H9 (cell line): Measurements from ENCODE around the gene CAGE1. TPM values are rescaled to one million over a fixed set of nuclear protein-coding genes. Genes with fewer than 3 reads are reported as not detected.

Experiments used
- DNase-seq: peaks from one replicate; pipeline ENCODE4 v3.0.0-alpha.2; 2017
- H2AFZ ChIP-seq: one replicate; pipeline ENCODE4 v1.6.1; 2013; ENCODE audit warnings: mild to moderate bottlenecking, low read length, control low read depth, moderate library complexity
- H2AK5ac ChIP-seq: 2 replicates; pipeline ENCODE4 v1.6.1; 2013; ENCODE audit warnings: low read length, control low read depth, mixed read lengths; ENCODE audit not compliant: insufficient read length
- H2BK120ac ChIP-seq: one replicate; pipeline ENCODE4 v1.6.1; 2013; ENCODE audit warnings: low read depth, mild to moderate bottlenecking, low read length, control low read depth, inconsistent platforms; ENCODE audit not compliant: poor library complexity, severe bottlenecking
- H2BK12ac ChIP-seq: 2 replicates; pipeline ENCODE4 v1.6.1; 2013; ENCODE audit warnings: low read length, control low read depth, mixed read lengths, low read depth; ENCODE audit not compliant: insufficient read length
- H2BK15ac ChIP-seq: 2 replicates; pipeline ENCODE4 v1.6.1; 2013; ENCODE audit warnings: low read depth, low read length, control low read depth
- H2BK20ac ChIP-seq: one replicate; pipeline ENCODE4 v1.6.1; 2013; ENCODE audit warnings: low read depth, mild to moderate bottlenecking, low read length, control low read depth, inconsistent platforms; ENCODE audit not compliant: poor library complexity, severe bottlenecking
- H2BK5ac ChIP-seq: 2 replicates; pipeline ENCODE4 v1.6.1; 2013; ENCODE audit warnings: low read length, control low read depth, mixed read lengths; ENCODE audit not compliant: insufficient read length
- H3K14ac ChIP-seq: 2 replicates; pipeline ENCODE4 v1.6.1; 2013; ENCODE audit warnings: low read length, control low read depth; ENCODE audit not compliant: insufficient read depth
- H3K18ac ChIP-seq: 2 replicates; pipeline ENCODE4 v1.6.1; 2013; ENCODE audit warnings: low read depth, mild to moderate bottlenecking, mixed read lengths, low read length, control low read depth; ENCODE audit not compliant: insufficient read length
- H3K23ac ChIP-seq: 2 replicates; pipeline ENCODE4 v1.6.1; 2013; ENCODE audit warnings: low read length, control low read depth, mixed read lengths, low read depth; ENCODE audit not compliant: insufficient read length
- H3K23me2 ChIP-seq: 2 replicates; pipeline ENCODE4 v1.6.1; 2013; ENCODE audit warnings: low read depth, mild to moderate bottlenecking, mixed read lengths, low read length, control low read depth; ENCODE audit not compliant: insufficient read length, poor library complexity, severe bottlenecking
- H3K27ac ChIP-seq: 2 replicates; pipeline ENCODE4 v1.5.1; 2013; ENCODE audit warnings: low read length, control low read depth, mixed read lengths, low read depth; ENCODE audit not compliant: insufficient read length
- H3K27me3 ChIP-seq: 2 replicates; pipeline ENCODE4 v1.6.1; 2013; ENCODE audit warnings: low read length, control low read depth, inconsistent platforms; ENCODE audit not compliant: insufficient read depth
- H3K4ac ChIP-seq: 2 replicates; pipeline ENCODE4 v1.6.1; 2013; ENCODE audit warnings: low read depth, mild to moderate bottlenecking, control low read depth, inconsistent platforms, low read length, moderate library complexity
- H3K4me1 ChIP-seq: 2 replicates; pipeline ENCODE4 v1.6.1; 2013; ENCODE audit warnings: low read length, control low read depth, inconsistent platforms; ENCODE audit not compliant: insufficient read depth
- H3K4me2 ChIP-seq: 2 replicates; pipeline ENCODE4 v1.6.1; 2013; ENCODE audit warnings: low read length, control low read depth, mixed read lengths; ENCODE audit not compliant: insufficient read length, insufficient read depth
- H3K56ac ChIP-seq: 2 replicates; pipeline ENCODE4 v1.6.1; 2013; ENCODE audit warnings: low read depth, mild to moderate bottlenecking, mixed read lengths, low read length, control low read depth; ENCODE audit not compliant: insufficient read length
- H3K79me1 ChIP-seq: 2 replicates; pipeline ENCODE4 v1.6.1; 2013; ENCODE audit warnings: low read depth, mild to moderate bottlenecking, moderate library complexity, low read length, control low read depth, inconsistent platforms; ENCODE audit not compliant: insufficient read depth, poor library complexity, severe bottlenecking
- H3K79me2 ChIP-seq: 2 replicates; pipeline ENCODE4 v1.6.1; 2013; ENCODE audit warnings: low read length, control low read depth, inconsistent platforms; ENCODE audit not compliant: insufficient read depth
- H3K9ac ChIP-seq: 2 replicates; pipeline ENCODE4 v1.6.1; 2013; ENCODE audit warnings: low read length, control low read depth, mixed read lengths; ENCODE audit not compliant: insufficient read length; ENCODE audit errors: extremely low read depth
- H3K9me3 ChIP-seq: one replicate; pipeline ENCODE4 v1.6.1; 2013; ENCODE audit warnings: low read depth, low read length, inconsistent platforms; ENCODE audit not compliant: control insufficient read depth
- H3T11ph ChIP-seq: one replicate; pipeline ENCODE4 v1.6.1; 2013; ENCODE audit warnings: mild to moderate bottlenecking, low read length, control low read depth, inconsistent platforms
- H4K20me1 ChIP-seq: one replicate; pipeline ENCODE4 v1.6.1; 2013; ENCODE audit not compliant: control insufficient read depth, insufficient read length, insufficient read depth
- H4K5ac ChIP-seq: 2 replicates; pipeline ENCODE4 v1.6.1; 2013; ENCODE audit warnings: low read depth, mild to moderate bottlenecking, mixed read lengths, low read length, control low read depth; ENCODE audit not compliant: insufficient read length
- H4K8ac ChIP-seq: replicated peaks from 2 replicates; pipeline ENCODE4 v1.6.1; 2013; ENCODE audit warnings: low read length, control low read depth, mixed read lengths, low read depth; ENCODE audit not compliant: insufficient read length
- H4K91ac ChIP-seq: 2 replicates; pipeline ENCODE4 v1.6.1; 2013; ENCODE audit warnings: low read depth, mild to moderate bottlenecking, moderate library complexity, mixed read lengths, low read length, control low read depth; ENCODE audit not compliant: insufficient read length
- H3K27ac Mint-ChIP-seq, 3 experiments: 2 replicates in 2 of 3; 3 replicates in 1 of 3; pipeline ENCODE4 v1.8.0; 2020 to 2021; ENCODE audit warnings: mixed read lengths in 3 of 3, mild to moderate bottlenecking in 1 of 3, moderate library complexity in 1 of 3
- H3K27me3 Mint-ChIP-seq: 2 replicates; pipeline ENCODE4 v1.8.0; 2021; ENCODE audit warnings: low read depth, mild to moderate bottlenecking, moderate library complexity, mixed read lengths
- H3K36me3 Mint-ChIP-seq, 3 experiments: 2 replicates in 2 of 3; 3 replicates in 1 of 3; pipeline ENCODE4 v1.8.0; 2020 to 2021; ENCODE audit warnings: low read depth in 3 of 3, mixed read lengths in 3 of 3; ENCODE audit not compliant: insufficient read depth in 1 of 3
- H3K4me1 Mint-ChIP-seq, 2 experiments: 2 replicates each; pipeline ENCODE4 v1.8.0; 2020; ENCODE audit warnings: mixed read lengths in 2 of 2
- H3K4me3 Mint-ChIP-seq, 2 experiments: 2 replicates in 1 of 2; 3 replicates in 1 of 2; pipeline ENCODE4 v1.8.0; 2020 to 2021; ENCODE audit warnings: mild to moderate bottlenecking in 2 of 2, mixed read lengths in 2 of 2, moderate library complexity in 1 of 2
- H3K9me3 Mint-ChIP-seq, 2 experiments: 2 replicates in 1 of 2; 3 replicates in 1 of 2; pipeline ENCODE4 v1.8.0; 2020; ENCODE audit warnings: mild to moderate bottlenecking in 2 of 2, mixed read lengths in 2 of 2, moderate library complexity in 1 of 2
- WGBS: extraction: QIAGEN DNeasy Blood & Tissue Kit; methylation state at CpG from one replicate; pipeline ENCODE4 v1.1.7; 2013; ENCODE audit warnings: missing lambda C conversion rate, low lambda C conversion rate, mixed read lengths; ENCODE audit not compliant: insufficient read length; ENCODE audit errors: extremely low coverage; 5-methylcytosine and 5-hydroxymethylcytosine counted together
- total RNA-seq: library from RNA; stranded (reverse); gene quantifications from 2 replicates; pipeline ENCODE4 v1.2.1, GENCODE V29; 2021
- TF ChIP-seq, protein P1 (sequence below): fragments of 200-600 bp; sonication (generic); conservative IDR thresholded peaks from 3 replicates; pipeline ENCODE4 v1.8.0; 2021; ENCODE audit warnings: antibody characterized with exemption, mild to moderate bottlenecking

Gene CAGE1
- total RNA-seq, 1 experiment from 2014 or later = 0.28 TPM

- H4K91ac ChIP-seq = no peak overlapping the region
- Mint-ChIP-seq H3K36me3 (no peaks in the 10 kb centered on the region), H3K27ac (no peak overlapping the region), H3K27me3 (no peaks in the 10 kb centered on the region), H3K4me1 (peaks cover 4 to 6% of the 10 kb centered on the region in 2 experiments; a peak in 3 of 4 replicates), H3K9me3 (no peaks in the 10 kb centered on the region; a peak in 1 of 5 replicates), H3K4me3 (no peak overlapping the region)
- no peak overlapping the region for H3K4me2 ChIP-seq
- no CpG with 5 or more reads among the region's 3 CpGs for WGBS
- no peak overlapping the region for H4K5ac ChIP-seq
- H4K8ac ChIP-seq = no peak overlapping the region
- H3K14ac ChIP-seq = no peak overlapping the region
- no peak overlapping the region for H3K27ac ChIP-seq
- no peak overlapping the region for H2BK5ac ChIP-seq
- H3K9me3 ChIP-seq = no peaks in the 10 kb centered on the region
- no peak overlapping the region for H2BK120ac ChIP-seq
- H3K23me2 ChIP-seq = no peaks in the 10 kb centered on the region
- no peak overlapping the region for H3K9ac ChIP-seq
- H3K79me1 ChIP-seq = no peaks in the 10 kb centered on the region
- H2AK5ac ChIP-seq = no peak overlapping the region
- no peak overlapping the region for H2BK12ac ChIP-seq
- no peak overlapping the region for H3K56ac ChIP-seq
- H3K27me3 ChIP-seq = no peaks in the 10 kb centered on the region
- H3K4ac ChIP-seq = no peak overlapping the region
- no peaks in the 10 kb centered on the region for H3K79me2 ChIP-seq
- no peak overlapping the region for H3K18ac ChIP-seq
- H2AFZ ChIP-seq = no peak overlapping the region
- TF ChIP-seq, protein P1, sequence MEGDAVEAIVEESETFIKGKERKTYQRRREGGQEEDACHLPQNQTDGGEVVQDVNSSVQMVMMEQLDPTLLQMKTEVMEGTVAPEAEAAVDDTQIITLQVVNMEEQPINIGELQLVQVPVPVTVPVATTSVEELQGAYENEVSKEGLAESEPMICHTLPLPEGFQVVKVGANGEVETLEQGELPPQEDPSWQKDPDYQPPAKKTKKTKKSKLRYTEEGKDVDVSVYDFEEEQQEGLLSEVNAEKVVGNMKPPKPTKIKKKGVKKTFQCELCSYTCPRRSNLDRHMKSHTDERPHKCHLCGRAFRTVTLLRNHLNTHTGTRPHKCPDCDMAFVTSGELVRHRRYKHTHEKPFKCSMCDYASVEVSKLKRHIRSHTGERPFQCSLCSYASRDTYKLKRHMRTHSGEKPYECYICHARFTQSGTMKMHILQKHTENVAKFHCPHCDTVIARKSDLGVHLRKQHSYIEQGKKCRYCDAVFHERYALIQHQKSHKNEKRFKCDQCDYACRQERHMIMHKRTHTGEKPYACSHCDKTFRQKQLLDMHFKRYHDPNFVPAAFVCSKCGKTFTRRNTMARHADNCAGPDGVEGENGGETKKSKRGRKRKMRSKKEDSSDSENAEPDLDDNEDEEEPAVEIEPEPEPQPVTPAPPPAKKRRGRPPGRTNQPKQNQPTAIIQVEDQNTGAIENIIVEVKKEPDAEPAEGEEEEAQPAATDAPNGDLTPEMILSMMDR = no peak
- H3K23ac ChIP-seq = no peak overlapping the region
- H4K20me1 ChIP-seq = no peaks in the 10 kb centered on the region
- H3T11ph ChIP-seq = no peak overlapping the region
- H3K4me1 ChIP-seq = no peaks in the 10 kb centered on the region
- no peak for DNase-seq
- H2BK20ac ChIP-seq = no peak overlapping the region
- no peak overlapping the region for H2BK15ac ChIP-seq
Observed at GRCh38 chr6:7335519-7335918, 54.0 kb downstream of the CAGE1 start.
